ENCODE data around the gene NAA60. TPM values are rescaled to one million over a fixed set of nuclear protein-coding genes. Genes with fewer than 3 reads are reported as not detected.

Gene NAA60
- total RNA-seq (2014; rRNA removed; shearing (Covaris generic)): 5.1 and 5.6 TPM in 2 replicates

- DNase-seq (ENCODE audit: low read depth): peak; percentile 92
These were observed at the start of gene NAA60, which contains the start of gene ZNF597 for GRCh38 chr16:3443108-3444031. Gene NAA60, plus strand, starts transcription at chr16:3443680. Its CDS starts 32,548 bp downstream, at chr16:3476228. Gene ZNF597, minus strand, starts transcription at chr16:3443504. Its CDS starts 351 bp downstream, at chr16:3443153.

DNA sequence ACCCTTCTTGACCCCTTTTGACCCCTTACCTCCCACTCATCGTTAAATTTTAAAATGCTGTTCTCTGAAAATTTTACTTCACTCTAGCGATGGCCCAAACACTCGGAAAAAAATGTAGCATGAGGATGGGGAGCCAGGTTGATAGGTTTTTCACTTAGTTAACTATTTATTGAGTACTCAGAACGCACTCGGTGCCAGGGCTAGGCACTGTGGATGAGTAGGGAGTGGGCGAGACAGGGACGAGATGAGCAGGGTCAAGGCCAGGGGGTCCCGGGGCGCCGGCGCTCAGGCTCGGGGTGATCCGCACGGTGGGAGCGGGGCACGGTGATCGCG is 43.1 kb upstream of the NAA60 start:
- no peak for DNase-seq (ENCODE audit: low read depth)

DNA sequence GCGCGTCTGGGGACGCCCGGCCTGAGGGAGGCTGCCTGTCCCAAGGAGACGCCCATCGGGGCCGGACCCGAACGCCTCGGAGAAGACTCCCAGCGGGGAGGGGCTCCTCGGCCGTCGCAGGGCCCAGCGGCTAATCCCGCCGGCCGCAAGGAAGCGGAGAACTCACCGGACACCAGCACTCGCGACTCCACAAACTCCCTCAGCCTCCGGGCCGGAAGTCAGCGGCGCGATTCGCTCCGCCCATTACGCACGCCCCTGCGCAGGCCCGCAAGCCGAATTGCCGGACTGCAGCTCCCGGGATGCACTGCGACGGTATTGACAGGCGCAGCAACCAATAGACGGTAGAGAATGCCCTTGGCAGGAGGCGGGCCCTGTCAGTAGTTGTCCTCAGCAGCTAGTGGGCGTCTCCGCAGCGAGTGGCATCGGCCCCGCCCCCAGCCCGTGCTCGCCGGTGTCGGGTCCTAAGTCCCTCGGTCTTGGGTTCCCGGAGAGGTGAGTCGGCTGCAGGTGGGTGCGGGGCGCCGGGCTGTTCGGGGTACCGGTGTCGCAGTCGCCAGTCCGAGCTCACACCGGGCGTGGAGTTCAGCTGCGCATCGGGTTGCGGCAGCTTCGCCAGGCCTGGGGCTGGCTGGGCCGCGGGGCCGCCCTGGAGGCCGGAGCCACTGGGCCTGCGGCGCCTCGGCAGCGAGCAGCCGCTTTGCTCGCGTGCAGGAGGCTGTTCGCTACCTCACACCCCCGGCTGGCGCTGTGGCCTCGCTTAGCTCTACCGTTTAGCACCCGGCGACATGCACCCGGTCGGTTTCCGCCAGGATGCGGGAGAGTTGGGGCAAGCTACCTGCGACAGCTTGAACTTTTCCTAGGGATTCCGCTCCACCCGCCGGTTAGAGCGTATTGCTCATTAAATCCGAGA is 42.4 kb upstream of the NAA60 start, which contains the start of the genes ZNF174 and ZSCAN32:
TSS of gene ZNF174 (plus strand) at position 437 of the 910 bp plus-strand sequence. CDS start 790 bp downstream, outside the sequence.
TSS of gene ZSCAN32 (minus strand) at position 226 of the 910 bp plus-strand sequence. CDS start 3,447 bp downstream, outside the sequence.
- peak; percentile 98 for DNase-seq (ENCODE audit: low read depth)

DNA sequence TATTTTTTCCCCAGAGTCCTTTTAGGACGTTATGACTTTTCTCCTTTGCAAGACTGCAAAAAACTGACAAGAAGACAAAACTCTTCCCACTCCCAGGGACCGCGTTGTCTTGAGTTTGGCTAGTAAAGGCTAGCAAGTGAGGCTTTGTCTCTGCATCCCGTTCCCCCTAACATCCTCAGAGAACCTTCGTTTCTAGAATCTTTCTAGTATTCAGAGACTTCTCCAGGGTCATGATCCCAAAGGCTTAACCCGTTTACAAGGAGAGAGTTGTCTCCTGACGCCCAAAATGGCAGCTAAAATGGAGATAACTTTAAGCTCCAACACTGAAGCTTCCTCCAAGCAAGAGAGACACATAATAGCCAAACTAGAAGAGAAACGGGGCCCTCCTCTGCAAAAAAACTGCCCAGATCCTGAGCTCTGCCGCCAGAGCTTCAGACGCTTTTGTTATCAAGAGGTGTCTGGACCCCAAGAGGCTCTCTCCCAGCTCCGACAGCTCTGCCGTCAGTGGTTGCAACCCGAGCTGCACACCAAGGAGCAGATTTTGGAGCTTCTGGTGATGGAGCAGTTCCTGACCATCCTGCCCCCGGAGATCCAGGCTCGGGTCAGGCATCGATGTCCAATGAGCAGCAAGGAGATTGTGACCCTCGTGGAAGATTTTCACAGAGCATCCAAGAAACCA is 41.6 kb upstream of the NAA60 start:
- DNase-seq (ENCODE audit: low read depth): peak; percentile 3

- no peak for DNase-seq (ENCODE audit: low read depth)
These were observed 34.8 kb upstream of the NAA60 start for GRCh38 chr16:3408561-3409197.

DNA sequence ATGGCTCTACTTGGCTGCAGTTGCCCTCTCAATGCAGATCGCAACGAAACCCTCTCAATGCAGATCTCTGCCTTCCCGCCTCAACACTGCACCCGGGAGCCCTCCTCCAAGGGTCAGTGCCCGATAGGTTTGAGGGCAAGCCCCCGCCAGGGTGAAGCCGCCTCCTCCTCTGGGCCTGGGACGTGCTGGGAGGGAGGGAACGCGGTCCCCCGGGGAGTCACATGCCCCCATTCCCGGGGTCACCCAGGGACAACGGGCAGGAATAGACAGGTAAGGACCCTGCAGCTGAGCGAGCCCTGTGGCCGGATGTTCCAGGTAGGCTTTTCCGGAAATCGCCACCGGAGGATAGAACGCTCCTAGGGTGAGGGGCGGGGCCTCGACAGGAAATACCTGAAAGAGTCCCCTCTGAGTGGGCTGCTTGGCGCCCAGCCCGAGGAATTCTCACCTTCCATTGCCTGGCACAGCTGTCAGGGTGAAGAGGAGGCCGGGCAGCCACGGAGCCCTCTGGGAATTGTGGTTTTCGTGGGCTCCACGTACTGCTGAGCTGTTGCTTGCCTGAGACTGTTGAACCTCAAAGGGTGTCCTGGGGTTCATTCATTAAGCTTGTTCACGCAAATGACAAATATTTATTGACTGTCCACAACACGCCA is 29.6 kb upstream of the NAA60 start:
- no peak for DNase-seq (ENCODE audit: low read depth)

DNA sequence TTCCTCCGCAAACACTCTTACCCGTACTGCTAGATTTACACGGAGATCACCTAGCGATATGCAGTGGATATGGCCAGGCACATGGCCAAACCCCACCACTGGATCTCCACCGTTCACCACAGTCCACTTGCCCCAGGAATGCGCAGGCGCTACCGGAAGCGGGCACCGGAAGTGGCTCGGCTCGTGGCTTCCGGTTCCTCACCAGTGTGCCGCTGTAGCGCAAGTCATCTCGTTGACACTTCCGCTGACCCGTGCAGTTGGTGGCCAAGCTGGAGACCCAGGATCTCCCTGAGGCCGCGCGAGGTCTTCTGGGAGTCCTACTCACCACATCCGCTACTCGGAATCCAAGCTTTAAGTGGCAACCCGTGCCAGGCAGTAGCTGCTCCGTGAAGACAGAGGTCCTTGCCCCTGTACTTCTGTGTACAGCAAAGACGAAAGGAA is 11.7 kb upstream of the NAA60 start:
- no peak for DNase-seq (ENCODE audit: low read depth)

DNA sequence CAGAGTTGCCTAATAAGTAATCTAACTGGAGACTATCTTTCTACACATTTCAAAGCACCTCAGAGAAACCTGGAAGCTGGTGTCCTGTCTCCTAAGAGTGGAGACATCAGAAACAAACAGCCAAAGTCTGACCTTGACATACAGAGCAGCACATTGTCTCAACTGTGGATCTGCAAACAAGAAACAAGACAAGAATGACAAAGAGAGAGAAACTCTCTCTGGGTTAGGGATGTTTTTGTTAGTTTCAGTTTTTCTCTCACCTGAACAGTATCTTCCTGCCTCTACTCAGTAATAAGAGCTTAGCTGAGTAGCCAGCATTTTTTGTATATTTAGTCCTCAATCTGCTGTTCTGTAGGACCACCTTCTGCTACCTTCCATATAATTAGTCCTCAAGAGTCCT is 9.1 kb upstream of the NAA60 start:
- no peak for DNase-seq (ENCODE audit: low read depth)

DNA sequence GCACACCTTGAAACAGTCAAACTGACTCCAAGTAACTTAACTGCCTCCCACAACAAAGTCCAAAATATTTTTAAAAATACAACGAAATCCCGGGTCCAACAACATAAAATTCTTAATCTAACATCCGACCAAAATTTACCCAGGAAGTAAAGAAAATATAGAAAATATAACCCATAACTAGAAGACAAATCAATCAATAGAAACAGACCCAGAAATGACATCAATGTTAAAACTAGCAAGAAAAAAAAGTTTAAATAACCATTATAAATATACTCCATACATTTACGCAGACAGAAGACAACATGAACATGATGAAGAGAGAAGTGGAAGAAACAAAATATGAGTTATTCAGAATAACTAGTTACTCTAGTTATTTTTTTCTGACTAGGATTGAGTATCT is 3.8 kb upstream of the NAA60 start:
- DNase-seq (ENCODE audit: low read depth): no peak

GRCh38 chr16:3444032-3444388 is 530 bp downstream of the NAA60 start:
- peak; percentile 73 for DNase-seq (ENCODE audit: low read depth)

GRCh38 chr16:3454093-3454492 is 10.6 kb downstream of the NAA60 start:
- DNase-seq (ENCODE audit: low read depth): no peak

GRCh38 chr16:3454631-3455147 is 11.2 kb downstream of the NAA60 start:
- no peak for DNase-seq (ENCODE audit: low read depth)

- peak; percentile 83 for DNase-seq (ENCODE audit: low read depth)
These were observed 14.2 kb downstream of the NAA60 start for GRCh38 chr16:3457434-3458252.

DNA sequence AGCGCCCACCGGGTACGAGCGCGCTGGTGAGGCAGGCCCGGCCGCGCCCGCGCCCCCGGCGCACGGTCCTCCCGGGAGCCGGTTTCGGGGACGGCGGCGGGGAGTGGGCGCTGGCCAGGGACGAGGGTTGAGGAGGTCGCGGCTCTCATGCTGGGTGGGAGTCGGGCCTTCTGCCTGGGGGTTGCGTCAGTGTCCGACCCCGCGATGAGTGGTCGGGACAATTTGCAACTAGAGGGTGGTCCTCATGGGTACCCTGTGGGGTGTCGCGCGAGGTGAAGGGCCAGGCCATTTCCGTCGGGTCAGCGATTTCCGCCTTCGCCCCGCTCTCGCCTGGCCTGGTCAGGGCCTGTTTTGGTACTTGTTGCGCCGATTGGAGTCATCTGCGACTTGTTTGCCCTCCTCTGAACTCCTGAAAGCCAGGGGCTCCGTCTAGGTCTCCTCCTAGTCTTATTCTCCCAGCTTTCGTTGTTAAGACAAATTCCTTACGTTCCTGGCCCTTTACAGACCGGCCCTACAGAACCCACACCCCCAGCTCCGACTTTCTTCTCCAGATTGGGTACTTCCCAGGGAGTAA is 14.9 kb downstream of the NAA60 start:
- DNase-seq (ENCODE audit: low read depth): peak; percentile 32

DNA sequence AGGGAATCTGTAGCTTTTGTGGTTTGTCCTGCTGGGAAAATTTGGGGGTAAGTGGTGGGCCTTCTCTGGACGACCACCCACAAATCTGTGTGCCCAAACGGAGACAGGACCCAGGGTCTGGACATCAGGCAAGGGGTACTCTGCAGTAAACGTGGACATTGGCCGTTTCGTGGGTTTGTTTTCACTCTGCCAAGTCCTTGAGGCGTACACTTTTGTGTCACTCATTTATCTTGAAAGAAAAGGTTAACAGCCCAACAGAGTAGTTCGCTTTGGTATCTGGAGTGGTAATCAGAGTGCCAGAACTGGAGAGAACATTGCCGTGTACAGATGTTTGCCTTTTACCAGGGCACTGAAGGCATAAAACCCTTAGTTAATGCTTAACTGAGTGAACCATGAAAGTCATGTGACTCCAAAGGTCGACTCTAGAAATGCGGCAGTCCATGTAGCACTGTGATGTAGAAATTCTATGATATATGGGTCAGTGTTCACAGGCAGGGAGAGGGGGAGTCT is 15.4 kb downstream of the NAA60 start:
- DNase-seq (ENCODE audit: low read depth): no peak

DNA sequence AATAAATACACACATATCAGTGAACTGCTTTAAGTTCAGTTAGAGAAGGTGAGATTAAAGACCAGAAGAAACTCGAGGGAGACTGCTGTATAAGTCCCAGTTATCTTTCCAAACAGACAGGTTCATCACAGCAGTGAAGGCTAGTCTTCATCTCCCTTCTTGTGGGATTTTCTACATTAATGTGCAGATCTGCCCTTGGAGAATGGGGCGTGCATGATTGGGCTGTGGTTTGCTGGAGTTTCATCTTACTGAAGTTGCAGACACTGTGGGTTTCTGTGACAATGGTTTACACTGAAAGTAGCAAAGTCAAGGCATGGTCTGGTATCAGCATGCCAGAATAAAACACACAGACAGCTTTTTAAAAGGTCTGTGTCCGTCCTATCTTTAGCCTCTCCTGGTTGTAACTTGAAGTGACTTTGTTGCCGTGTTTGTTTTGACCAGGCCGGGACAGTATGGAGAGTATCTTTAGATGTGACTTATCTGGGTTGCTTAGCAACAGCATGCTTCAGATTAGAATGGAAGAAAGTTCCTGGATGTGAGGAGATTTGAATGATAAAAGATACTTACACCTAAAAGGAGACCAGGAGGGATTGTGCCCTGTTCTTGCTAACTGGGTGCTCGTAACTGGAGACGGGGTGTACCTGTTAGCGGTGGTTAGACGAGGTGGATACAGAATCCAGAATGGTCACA is 16.1 kb downstream of the NAA60 start:
- DNase-seq (ENCODE audit: low read depth): no peak

GRCh38 chr16:3460121-3460520 is 16.6 kb downstream of the NAA60 start:
- DNase-seq (ENCODE audit: low read depth): no peak

DNA sequence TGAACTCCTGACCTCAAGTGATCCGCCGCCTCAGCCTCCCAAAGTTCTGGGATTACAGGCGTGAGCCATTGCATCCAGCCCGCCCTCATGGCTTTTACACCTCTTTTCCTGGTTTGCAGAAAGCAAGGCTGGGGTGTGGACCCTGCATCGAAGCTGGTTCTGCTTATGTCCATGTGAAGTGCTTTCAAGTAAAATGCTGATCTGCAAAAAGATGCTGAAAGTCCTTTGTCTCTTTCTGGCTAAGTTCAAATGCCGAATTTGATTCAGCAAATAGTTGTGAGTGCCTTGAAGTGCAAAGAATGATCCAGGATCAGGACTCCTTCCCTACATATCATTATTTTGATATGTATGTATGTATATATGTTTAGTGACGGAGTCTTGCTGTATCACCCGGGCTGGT is 17.1 kb downstream of the NAA60 start:
- no peak for DNase-seq (ENCODE audit: low read depth)

All from RPMI7951 (cell line).